A549 treated with dexamethasone at 1 μM for 4 hours (cell line): ENCODE results near the gene RIMOC1. TPM values are rescaled to one million over a fixed set of nuclear protein-coding genes. Genes with fewer than 3 reads are reported as not detected.

Experiments used
- total RNA-seq: library from RNA; stranded (reverse); fragments of 200-300 nt; extraction: Qiagen RNA extraction; gene quantifications from 5 replicates; pipeline ENCODE4 v1.2.3, GENCODE V29; 2022

The RIMOC1 gene
- 10.2 to 16.6 TPM (median 14.4 TPM) in 5 replicates for total RNA-seq

GRCh38 chr5:41903892-41904799, at the start of gene RIMOC1:
TSS of gene RIMOC1 (plus strand) at chr5:41904344. CDS start at chr5:41904368, 24 bp downstream.

DNA sequence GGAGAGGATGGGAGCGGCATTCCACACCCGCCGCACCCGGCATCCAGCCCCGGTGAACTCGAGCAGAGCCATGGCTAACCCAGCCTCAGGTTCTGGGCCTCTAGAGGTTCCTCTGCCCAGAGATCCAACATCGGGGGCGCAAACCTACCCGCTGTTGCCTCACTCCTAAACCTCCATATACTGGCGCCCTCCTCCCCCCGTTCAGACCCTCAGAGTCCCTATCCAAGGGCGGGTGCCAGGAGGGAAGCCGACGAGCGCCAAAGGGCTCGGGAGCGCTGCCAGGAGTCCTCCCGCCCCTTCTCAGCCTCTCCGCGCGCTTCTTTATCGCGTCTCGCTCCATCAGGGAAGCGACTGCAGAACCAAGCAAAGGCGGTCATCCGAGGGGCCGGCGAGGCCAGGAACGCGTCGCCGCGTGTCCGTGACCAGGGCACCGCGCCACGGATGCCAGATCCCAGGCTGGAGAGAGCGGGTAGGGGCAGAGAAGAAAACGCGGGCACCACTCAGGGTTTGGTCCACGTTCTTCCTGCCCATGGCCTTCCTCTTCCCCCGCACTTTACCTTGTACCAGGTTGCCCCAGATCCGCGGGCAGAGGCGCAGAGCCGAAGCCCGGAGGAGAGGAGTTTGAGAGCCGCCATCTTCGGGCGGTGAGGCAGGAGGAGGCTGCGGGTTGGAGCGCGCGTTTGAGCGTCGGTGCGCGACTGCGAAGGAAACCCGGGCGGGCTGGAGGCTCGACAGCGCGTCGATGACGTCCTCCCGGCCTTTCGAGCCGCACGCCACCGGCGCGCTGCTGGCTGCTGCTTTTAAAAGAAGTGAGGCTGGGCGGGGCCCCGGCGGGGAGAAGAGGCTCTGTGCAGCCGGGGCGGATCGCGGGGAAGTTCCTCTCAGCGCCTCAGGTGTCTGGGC, 34.2 kb upstream of the RIMOC1 start, which contains the start of gene OXCT1:
Gene OXCT1, minus strand, starts transcription at position 702 of the 903 bp plus-strand sequence. Its CDS starts 67 bp downstream, at position 635.

GRCh38 chr5:41924872-41925554, 20.9 kb downstream of the RIMOC1 start, which contains the start of gene FBXO4:
TSS of gene FBXO4 (plus strand) at chr5:41925281. CDS start at chr5:41925310, 29 bp downstream.

Other genes with a start within 250 kb of the RIMOC1 start
- 2.5 to 3.6 TPM (median 2.9 TPM) in 5 replicates for gene OXCT1, start 33.9 kb upstream of the RIMOC1 start, total RNA-seq
- gene FBXO4, start 20.9 kb downstream of the RIMOC1 start, total RNA-seq = 5.4 to 7.7 TPM (median 7.1 TPM) in 5 replicates